GM18909 (cell line): ENCODE results near the gene SDK2.

ENCODE experiments used
- ATAC-seq: cut with Tn5 transposase; IDR thresholded peaks from one replicate; pipeline ENCODE4 v1.9.1; 2021; ENCODE audit warnings: mild to moderate bottlenecking; ENCODE audit not compliant: unreplicated experiment, poor library complexity

Gene SDK2

DNA sequence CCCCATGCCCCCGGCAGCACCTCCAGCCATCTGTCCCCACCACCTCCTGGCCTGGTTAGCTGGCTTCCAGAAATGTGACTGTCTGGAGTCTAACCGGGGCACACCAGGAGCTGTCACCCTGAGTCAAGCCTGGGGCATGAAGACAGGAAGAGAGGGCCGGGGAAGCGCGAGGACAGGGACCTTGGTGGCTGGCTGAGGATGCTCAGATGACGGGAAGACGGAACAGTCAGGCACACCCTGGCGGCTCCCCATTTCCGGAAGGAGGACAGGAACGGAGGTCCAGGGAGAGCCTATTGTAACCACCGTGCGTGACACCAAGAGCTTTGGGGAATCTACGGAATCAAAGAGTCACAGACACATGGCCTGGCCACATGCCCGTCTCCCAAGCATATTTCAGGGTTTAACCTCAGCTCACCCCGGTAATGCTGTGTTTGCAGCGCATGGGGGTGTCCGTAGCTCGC, 51.7 kb downstream of the SDK2 start:
- ATAC-seq = no peak

DNA sequence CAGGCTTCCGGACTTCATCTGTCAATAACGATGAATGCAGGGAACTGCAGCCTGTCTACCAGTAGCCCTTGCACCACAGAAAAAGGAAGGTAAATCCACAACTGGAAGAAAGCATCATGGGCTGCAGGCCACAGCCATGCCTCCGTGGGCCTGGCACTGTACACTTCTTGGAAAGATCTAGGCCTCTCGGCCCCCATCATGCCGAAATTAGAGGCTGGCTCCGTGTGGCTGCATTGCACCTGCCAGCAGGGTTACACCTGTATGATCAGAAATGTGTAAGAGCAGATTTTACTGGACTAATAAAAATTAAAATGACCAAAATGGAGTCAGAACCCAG, 52.2 kb downstream of the SDK2 start:
- ATAC-seq = no peak

DNA sequence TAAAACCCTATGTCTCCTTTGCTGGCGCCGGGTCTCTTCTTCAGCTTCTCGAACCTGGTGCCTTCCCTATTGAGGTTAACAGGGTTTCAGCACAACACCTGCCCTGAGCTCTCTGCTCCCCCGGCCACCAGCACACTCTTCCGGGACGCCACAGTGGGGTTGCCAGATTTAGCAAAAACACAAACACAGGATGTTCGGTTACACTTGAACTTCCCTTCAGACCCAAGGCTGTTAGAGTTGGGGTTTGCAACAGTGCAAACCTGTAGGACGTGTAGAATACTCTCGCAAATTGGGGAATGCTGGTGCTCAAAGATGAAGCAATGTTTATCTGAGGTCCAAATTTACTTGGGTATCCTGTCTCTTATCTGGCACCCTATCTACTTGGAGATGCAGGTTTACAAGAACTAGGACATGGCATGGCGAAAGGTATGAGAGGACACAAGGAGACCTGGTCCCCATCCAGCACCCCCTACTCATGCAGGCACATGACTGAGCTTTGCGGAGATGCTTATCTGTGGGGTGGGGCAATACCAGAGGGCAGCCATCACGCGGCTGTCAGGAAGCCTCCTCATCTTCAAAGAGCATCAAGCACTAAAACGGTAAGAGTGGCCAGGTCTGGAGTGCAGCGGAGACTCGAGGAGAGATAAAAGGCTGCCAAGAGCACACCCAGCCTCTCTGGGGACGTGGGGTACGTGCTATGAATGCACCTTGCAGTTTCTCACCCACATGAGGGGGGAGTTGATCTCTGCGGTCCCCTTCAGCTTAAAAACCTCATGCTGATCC, 52.8 kb downstream of the SDK2 start:
- ATAC-seq = peak; percentile 57

DNA sequence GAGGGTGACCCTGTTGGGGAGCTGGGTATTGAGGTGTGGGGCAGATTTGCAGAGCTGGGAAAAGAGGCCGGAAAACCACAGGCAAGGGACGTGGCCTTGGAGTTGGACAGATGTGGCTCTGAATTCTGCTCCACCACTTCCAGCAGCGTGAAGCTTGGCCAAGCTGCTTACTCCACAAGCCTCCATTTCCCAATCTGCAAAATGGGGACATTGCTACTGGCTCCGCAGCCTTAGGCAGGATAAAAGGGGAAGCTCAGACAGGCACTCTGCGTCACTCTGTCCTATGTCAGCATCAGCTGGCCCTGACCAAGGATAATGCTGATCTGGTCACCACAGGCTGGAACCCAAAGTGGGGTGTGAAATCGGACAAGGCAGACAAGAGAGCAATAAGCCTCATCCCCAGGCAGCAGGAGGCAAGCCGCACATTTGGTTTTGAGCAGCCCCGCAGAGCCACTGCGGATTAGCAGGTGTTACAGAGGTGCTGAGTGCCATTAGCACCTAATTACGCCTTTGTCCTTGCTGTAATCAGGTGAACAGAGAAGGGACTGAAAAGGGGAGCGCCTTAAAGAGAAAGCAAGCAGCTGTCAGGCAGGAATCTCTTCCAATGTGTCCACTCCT, 54.8 kb downstream of the SDK2 start:
- ATAC-seq = no peak

DNA sequence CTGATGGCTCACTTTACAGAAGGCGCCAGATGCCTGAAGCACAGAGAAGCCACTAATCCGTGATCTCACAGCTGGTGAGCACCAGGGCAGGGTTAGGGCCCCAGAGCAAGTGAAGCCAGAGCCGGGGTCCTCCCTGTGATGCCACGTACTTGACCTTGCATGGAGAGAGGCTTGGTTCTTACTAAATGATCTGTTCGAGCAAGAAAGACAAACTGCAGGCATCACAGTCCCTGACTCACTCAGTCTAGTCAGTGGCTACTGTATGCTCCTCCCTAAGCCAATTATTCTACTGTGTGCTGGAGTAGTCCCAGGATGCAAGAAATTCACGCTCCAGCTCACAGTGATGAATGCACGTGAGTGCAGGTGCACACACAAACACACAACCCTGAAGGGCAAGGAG, 55.4 kb downstream of the SDK2 start:
- ATAC-seq = no peak

DNA sequence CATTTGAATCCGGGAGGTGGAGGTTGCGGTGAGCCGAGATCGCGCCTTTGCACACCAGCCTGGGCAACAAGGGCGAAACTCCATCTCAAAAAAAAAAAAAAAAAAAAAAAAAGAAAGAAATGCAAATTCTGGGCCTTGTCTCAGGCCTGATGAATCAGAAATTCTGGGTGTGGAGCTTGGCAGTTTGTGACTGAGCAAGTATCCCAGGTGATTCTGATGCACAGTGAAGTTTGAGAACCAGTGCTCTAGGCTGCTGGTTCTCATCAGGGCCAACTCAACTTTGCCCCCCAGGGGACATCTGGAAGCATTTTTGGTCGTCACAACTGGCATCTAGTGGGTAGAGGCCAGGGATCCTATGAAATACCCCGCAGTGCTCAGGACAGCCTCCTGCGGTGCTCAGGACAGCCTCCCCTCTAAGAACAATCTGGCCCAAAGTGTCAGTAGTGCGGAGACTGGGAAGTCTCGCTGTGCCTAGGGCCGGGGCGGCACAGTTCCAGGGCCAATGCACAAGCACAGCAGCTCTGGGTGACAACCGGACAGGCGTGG, 55.9 kb downstream of the SDK2 start:
- ATAC-seq = no peak

DNA sequence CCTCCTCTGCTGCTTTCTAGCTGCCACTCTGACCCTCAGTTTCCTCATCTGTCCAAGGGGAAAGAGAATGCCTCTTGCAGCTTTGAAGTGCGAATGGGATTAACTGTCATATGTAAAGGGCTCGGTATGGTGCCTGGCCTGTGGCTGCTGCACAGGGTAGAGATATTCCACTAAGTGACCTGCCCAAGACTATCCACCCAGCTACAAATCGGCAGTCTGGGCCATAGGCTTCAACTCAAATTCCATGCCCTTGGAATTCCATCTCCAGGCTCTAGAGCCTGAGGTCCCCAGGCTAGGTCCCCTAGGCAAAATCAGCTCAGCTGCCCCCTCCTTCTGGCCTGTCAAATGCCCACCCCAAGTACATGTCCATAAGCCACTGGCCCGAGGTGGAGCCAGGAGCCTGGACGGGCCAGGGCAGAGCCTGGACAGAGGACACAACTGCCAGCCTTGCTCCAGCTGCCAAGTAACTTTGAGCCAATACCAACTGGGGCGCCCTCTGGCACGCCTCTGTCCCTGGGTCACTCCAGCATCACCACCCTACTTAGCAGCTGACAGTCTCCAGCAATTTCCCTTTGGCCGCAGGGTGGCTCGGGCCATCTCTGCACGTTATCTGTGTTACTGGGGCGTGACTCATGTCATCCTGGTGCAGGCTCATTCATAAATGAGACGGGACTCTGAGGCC, 57.2 kb downstream of the SDK2 start:
- ATAC-seq = no peak

DNA sequence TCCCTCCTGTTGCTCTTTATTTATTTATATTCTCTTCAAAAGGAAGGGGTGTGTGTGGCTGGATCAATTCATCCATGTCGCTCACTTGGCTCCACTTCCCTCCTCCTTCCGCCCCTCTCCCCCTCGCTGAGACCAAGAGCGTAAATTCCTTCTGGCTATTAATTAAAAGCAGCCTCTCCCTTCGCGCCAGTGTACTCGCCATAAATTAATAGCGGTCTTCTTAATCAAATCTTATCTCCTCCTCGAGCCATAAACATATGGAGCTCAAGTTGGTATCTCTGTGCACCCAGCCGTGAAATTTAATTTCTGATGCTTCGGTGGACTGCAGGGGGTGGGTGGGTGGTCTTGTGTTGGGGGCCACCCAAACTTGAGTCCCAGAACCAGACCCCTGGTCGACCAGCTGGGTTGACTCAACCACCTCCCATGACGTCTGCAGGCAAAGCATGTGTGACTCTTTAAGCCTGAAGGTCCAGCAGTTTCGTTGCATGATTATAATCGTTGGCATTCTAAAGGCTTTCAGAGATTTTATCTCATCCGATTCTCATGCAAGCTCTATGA, 57.9 kb downstream of the SDK2 start:
- ATAC-seq = no peak

DNA sequence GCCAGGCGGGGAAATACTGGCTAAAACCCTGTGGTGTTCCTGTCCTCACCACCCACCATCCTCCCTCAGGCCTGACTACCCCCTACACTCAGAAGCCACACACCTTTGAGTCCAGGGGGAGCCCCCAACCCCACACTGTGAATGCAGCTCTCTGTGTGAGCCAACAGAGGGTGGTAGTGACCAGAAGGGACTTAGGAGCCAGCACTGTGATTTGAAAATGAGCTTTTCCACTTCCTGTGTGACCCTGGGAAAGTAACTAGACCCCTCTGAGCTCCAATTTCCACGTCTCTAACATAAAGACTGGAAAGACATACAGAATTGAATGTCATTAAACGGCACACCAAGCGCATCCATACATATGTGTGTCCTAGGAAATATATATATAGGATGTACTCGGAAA, 58.7 kb downstream of the SDK2 start:
- no peak for ATAC-seq

DNA sequence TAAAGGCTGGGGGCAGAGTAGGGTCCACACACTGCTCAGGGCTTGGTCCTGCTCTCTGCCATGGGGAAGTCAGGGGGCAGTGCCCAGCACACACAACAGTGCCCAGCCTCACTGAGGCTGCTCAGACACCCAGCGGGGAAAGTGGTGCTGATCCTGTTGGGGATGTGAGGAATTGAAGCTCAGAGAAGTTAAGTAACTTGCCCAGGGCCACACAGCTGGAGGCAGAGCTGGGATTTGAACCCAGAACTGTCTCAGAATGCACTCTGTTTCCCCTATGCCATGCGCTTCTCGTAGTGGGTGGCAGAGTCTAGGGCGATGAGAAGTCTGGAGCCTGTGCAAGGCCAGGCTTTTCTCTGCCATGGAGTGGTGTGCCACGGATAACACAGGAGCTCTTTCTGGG, 59.3 kb downstream of the SDK2 start:
- no peak for ATAC-seq

DNA sequence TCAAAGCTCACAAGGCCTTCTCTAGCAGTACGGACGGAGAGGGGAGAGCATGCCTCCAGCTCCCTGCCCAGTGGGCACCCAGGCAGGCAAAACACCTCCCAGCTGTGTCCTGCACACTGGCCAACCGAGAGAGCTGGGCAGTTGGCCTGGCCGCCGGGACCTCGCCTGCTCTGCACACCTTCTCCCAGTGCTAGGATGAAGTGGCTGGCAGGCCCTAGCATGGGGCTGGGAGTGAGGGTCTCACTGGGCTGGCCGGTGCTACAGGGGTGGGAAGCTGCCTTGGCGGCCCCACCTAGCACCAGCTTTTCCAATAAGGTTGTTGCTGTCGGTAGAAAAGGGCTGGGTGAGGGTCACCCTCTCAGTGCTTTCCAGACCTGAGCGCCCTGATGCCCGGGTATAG, 60.2 kb downstream of the SDK2 start:
- no peak for ATAC-seq

DNA sequence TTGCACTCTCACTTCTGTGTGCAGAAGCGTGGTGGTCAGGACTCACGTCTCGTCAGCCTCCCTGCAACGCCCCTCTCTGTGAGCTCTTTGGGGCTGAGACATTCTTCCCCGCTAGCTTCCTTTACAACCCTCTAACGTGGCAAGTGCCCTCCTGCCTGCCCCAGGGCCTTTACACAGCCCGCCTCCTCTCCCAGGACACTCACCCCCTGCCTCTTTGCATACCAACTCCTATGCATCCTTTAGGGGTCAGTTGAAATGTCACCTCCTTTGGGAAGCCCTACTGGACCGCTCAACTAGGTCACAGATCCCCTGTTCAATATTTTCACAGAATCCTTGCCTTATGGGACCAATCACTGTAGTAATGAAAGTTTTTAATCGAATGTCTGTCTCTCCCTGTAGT, 61.4 kb downstream of the SDK2 start:
- ATAC-seq = no peak

DNA sequence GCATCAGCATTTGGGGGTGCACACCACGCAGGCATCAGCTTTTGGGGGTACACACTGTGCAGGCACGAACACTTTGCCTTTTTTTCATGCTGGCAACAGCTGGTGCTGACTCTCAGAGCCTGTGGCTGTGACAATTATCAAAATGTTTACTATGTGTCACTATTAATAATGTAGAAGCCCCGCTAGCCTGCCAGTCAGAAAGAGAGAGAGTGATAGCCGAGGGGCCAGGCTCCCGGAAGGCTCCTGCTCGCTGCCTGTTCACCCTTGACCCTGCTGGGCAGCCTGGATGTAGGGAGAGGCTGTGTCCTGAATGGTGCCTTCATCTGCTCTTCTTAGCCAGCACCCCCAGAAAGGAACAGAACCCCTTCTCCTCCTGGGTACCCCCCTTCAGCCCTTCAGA, 61.9 kb downstream of the SDK2 start:
- no peak for ATAC-seq

DNA sequence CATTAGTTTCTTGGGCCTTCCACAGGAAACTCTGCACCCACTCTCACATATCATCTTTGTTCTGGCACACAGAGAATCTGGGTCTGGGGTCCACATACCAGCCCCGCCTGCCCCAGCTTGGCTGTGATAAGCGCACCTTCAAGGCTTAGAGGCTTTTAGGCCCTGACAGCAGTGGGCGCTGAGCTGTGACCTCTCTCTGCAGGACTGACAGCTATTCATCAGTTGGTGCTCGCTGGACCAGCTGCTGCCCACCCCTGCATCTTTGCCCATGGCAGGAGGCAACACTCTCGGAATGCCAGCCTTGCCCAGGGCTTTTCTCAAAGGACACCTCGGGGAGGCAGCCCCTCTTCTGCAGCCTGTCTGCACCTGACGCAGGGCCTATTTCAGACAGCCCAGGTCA, 62.9 kb downstream of the SDK2 start:
- ATAC-seq = no peak

DNA sequence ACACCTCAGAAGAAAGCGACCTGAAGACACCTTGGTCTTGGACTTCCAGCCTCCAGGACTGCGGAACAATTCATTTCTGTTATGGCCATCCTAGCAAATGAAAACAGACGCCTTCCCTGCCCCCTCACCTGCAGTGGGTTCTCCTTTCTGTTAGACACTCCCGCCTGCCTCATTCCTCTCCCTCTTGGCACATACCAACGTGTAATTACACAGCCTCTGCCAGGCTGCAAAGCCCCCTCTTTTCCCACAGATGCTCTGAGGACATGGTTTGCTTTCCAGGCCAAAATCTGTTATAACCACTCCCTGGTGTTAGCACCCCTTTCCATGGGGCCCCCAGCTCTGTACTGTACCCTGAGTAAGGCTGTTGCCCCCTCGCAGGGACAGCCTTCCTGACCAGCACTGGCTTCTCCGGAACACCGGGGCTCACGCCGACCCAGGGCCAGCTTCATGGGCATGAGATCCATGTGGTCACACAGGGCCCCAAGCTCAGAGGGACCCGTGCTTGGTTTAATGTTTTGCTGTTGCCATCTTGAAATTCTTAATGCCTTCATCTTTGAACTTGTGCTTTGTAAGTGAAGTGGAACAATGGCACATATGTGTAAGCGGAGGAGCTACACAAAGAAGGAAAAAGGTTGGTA, 64.1 kb downstream of the SDK2 start:
- ATAC-seq = no peak

DNA sequence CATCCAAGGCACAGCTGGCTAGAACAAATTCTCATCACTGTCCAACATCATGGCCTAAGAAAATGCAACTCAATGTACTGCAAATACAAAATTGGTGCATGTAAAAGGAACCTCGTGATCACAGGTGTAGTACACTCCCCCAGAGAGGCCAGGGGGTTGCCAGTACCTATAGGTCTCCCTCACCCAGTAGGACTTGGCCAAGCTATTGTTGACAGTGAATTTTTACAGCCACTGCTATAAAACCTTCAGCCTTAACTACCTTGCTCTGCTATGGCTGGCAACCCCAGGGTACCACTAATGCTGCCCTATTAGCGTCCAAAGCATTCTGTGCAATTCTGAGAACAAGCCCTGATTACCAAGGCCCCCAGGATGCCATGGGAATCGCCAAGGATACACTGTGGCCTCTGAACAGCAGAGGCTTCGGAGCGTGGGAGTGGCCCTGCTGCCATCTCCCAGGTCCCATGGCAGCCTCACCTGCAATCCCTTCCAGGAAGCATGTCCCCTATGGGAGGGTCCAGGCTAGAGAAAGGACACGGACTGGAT, 67.6 kb downstream of the SDK2 start:
- ATAC-seq = no peak

DNA sequence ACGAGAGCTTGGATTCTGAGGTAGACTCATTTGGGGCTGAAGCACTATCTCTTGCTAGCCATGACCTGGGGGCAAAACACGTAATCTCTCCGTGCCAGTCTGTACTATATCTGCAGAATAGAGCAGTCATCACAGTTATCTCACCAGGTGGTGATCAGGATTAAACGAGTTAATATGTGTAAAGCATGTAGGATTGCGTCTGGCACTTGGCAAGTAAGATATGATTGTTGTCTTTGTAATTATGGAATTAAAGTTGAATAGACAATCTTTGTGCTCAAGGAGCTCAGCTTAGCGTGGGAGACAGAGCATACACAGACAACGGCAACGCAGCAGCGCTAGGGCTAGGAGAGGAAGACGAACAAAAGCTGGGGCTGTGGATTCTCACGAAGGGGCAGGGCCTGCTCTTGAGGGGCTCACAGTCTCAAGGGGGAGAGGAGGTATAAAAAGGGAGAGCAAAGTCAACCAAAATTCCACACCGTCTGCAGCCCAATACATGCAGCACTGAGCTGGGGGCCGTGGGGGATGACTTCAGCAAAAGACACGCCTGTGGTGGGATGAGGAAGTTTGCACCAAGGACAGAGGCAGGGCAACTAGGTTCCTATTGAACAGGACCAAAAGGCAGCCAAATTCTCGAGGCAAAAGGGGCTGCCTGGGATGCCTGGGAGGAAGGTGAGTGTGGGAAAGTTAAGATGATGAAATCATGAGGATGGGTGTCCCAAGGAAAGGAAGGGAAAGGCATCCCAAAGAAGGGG, 68.6 kb downstream of the SDK2 start:
- no peak for ATAC-seq

DNA sequence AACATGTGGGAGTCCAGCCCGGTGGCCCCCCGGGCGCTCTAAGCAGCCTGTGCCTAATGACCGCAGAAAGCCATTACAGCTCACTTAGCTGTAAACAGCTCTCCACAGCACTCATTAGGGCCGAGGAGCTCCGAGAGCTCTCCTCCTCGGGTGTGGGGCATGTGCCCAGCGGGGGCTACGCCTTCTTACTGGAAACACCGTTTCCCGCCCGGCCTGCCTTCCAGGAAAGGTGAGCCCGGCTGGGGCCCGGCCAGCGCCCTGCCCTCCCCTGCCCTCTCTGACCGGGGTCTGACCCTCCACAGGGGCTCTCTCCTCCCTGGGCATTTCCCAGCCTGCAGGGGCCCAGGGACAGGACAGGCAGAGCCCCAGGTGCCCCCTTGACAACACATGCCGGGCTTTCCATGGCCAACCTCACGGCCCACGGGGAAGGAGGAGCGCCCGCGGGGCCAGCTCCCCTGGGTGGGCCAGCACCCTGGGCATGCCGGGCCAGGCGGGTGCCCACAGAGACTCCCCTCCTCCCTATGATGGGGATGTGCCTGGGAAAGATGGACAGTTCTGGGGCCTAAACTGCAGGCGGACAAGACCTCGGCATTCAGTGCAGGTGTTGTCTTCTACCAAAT, 72.6 kb downstream of the SDK2 start:
- ATAC-seq = no peak

DNA sequence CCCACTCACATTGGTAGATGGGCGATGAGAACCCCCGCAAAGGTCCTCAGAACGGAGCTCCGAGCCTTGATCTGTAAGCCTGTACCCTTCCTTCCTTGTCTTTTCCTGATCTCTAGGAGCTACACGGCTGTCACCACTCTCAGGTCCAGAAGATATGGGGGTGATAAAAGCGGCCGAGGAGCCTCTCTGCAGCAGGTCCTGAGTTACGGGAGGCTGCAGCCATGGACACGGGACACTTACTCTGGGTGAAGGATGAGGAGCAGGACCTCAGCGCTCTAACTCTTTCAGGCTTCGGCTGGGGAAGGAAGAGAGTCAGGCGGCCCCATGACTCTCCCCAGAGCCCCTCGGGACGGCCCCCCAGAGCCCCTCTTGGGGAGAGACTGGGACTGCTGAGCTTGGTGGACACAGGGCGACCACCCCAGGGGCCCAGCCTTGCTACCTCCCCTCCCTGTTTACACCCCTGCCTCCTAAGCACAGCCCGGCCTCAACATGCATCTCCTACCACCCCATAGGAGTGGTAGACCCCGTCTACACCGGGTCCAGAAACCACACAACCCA, 74.4 kb downstream of the SDK2 start:
- no peak for ATAC-seq
